DMS114 treated with DMSO at 0.1 percent for 48 hours (cell line): Measurements from ENCODE around the gene USP9X.
"Not testable (repeated sequence)": the region's sequence is repeated elsewhere in the genome, so short reads cannot be mapped to it uniquely, and the experiment has no call there.

ENCODE experiments used
- DNase-seq: peaks from one replicate; lab custom pipeline; 2025; ENCODE audit not compliant: unreplicated experiment; lab: John Stamatoyannopoulos, UW

USP9X gene

GRCh38 chrX:41084893-41085511 is at the start of gene USP9X:
TSS of gene USP9X (plus strand) at chrX:41085445. CDS start at chrX:41123629, 38,184 bp downstream.
- DNase-seq: peak; percentile 48

GRCh38 chrX:41035582-41035981 is 49.7 kb upstream of the USP9X start:
- no peak for DNase-seq

- no peak for DNase-seq
These were observed 48.4 kb upstream of the USP9X start for GRCh38 chrX:41036668-41037326.

- DNase-seq: no peak
These were observed 42.0 kb upstream of the USP9X start for GRCh38 chrX:41043196-41043595.

- DNase-seq: no peak
These were observed 41.4 kb upstream of the USP9X start for GRCh38 chrX:41043674-41044345.

GRCh38 chrX:41045960-41046567 is 39.2 kb upstream of the USP9X start:
- no peak for DNase-seq

GRCh38 chrX:41047878-41048534 is 37.2 kb upstream of the USP9X start:
- DNase-seq: no peak

- no peak for DNase-seq
These were observed 34.9 kb upstream of the USP9X start for GRCh38 chrX:41050359-41050758.

GRCh38 chrX:41051288-41051687 is 34.0 kb upstream of the USP9X start:
- no peak for DNase-seq

- no peak for DNase-seq
These were observed 29.5 kb upstream of the USP9X start for GRCh38 chrX:41055740-41056139.

GRCh38 chrX:41063276-41063675 is 22.0 kb upstream of the USP9X start:
- DNase-seq: not testable (repeated sequence)

- DNase-seq: no peak
These were observed 21.2 kb upstream of the USP9X start for GRCh38 chrX:41064018-41064417.

- no peak for DNase-seq
These were observed 18.9 kb upstream of the USP9X start for GRCh38 chrX:41066391-41066790.

- DNase-seq: no peak
These were observed 18.3 kb upstream of the USP9X start for GRCh38 chrX:41066969-41067368.

- no peak for DNase-seq
These were observed 17.5 kb upstream of the USP9X start for GRCh38 chrX:41067721-41068120.

GRCh38 chrX:41076742-41077141 is 8.5 kb upstream of the USP9X start:
- DNase-seq: no peak

GRCh38 chrX:41081821-41082220 is 3.4 kb upstream of the USP9X start:
- no peak for DNase-seq

- no peak for DNase-seq
These were observed 2.5 kb upstream of the USP9X start for GRCh38 chrX:41082783-41083182.

GRCh38 chrX:41084044-41084892 is 977 bp upstream of the USP9X start:
- peak; percentile 90 for DNase-seq

- no peak for DNase-seq
These were observed 250 bp downstream of the USP9X start for GRCh38 chrX:41085512-41085877.
